Measurements from ENCODE around the gene AMN1.

GRCh38 chr12:31736472-31736871, 7.7 kb upstream of the AMN1 start:
- TF ChIP-seq GATA2 (IDR thresholded peaks at IDR 0.05; ENCODE audit: low read depth, low read length): no peak
- TF ChIP-seq GATA3 (IDR thresholded peaks at IDR 0.05; ENCODE audit: low read depth, low read length): no peak

Measured in SH-SY5Y (cell line).